GM23338 (cell line): ENCODE data around the gene RFPL4A. TPM values are rescaled to one million over a fixed set of nuclear protein-coding genes. Genes with fewer than 3 reads are reported as not detected.
"Not testable (repeated sequence)": the region's sequence is repeated elsewhere in the genome, so short reads cannot be mapped to it uniquely, and the experiment has no call there.

Experiments used
- ATAC-seq: fragments of 200-7000 bp; cut with Tn5 transposase; 3 replicates; pipeline ENCODE4 v1.9.1; 2020
- DNase-seq: peaks from one replicate; pipeline ENCODE4 v3.0.0-alpha.2; 2015; ENCODE audit warnings: low spot score
- H2AFZ ChIP-seq: fragments of 200-600 bp; sonication (generic); 2 replicates; pipeline ENCODE4 v1.8.0; 2016; ENCODE audit warnings: antibody characterized with exemption, mild to moderate bottlenecking, moderate library complexity
- H3F3A ChIP-seq: fragments of 200-600 bp; sonication (generic); replicated peaks from 2 replicates; pipeline ENCODE4 v1.8.0; 2017; ENCODE audit warnings: antibody characterized with exemption, mixed run types, low read depth
- H3K27ac ChIP-seq: fragments of 200-600 bp; sonication (generic); 2 replicates; pipeline ENCODE4 v1.6.1; 2016; ENCODE audit warnings: low read depth
- H3K27me3 ChIP-seq: fragments of 200-600 bp; sonication (generic); 2 replicates; pipeline ENCODE4 v1.8.0; 2016; ENCODE audit warnings: mild to moderate bottlenecking, mixed run types, moderate library complexity; ENCODE audit not compliant: insufficient read depth
- H3K36me3 ChIP-seq: fragments of 200-600 bp; sonication (generic); 2 replicates; pipeline ENCODE4 v1.8.0; 2016; ENCODE audit warnings: mild to moderate bottlenecking; ENCODE audit not compliant: insufficient read depth
- H3K4me1 ChIP-seq: fragments of 200-600 bp; sonication (generic); 2 replicates; pipeline ENCODE4 v1.8.0; 2016; ENCODE audit warnings: mild to moderate bottlenecking, moderate library complexity; ENCODE audit not compliant: insufficient read depth
- H3K4me2 ChIP-seq: fragments of 200-600 bp; sonication (generic); 2 replicates; pipeline ENCODE4 v1.7.1; 2017; ENCODE audit warnings: mixed run types
- H3K4me3 ChIP-seq: fragments of 200-600 bp; sonication (generic); 2 replicates; pipeline ENCODE4 v1.6.1; 2016; ENCODE audit warnings: mixed run types
- H3K79me2 ChIP-seq: fragments of 200-600 bp; sonication (generic); replicated peaks from 2 replicates; pipeline ENCODE4 v1.8.0; 2017; ENCODE audit warnings: mild to moderate bottlenecking; ENCODE audit not compliant: insufficient read depth
- H3K9me2 ChIP-seq: fragments of 200-600 bp; sonication (generic); 2 replicates; pipeline ENCODE4 v1.8.0; 2017; ENCODE audit not compliant: insufficient read depth
- H4K20me1 ChIP-seq: fragments of 200-600 bp; sonication (generic); replicated peaks from 2 replicates; pipeline ENCODE4 v1.8.0; 2017; ENCODE audit warnings: mild to moderate bottlenecking; ENCODE audit not compliant: insufficient read depth
- H3K27ac Mint-ChIP-seq: 2 replicates; pipeline ENCODE4 v1.8.0; 2020; ENCODE audit warnings: inconsistent platforms, mild to moderate bottlenecking, moderate library complexity, mixed read lengths
- H3K27me3 Mint-ChIP-seq: 3 replicates; pipeline ENCODE4 v1.8.0; 2022; ENCODE audit warnings: low read depth, mild to moderate bottlenecking, moderate library complexity, mixed read lengths, inconsistent platforms; ENCODE audit not compliant: insufficient read depth, poor library complexity
- H3K36me3 Mint-ChIP-seq: 3 replicates; pipeline ENCODE4 v1.8.0; 2021; ENCODE audit warnings: low read depth, mild to moderate bottlenecking, inconsistent platforms, moderate library complexity, mixed read lengths
- H3K4me1 Mint-ChIP-seq: 3 replicates; pipeline ENCODE4 v1.8.0; 2020; ENCODE audit warnings: mild to moderate bottlenecking, inconsistent platforms, mixed read lengths
- H3K4me3 Mint-ChIP-seq: 3 replicates; pipeline ENCODE4 v1.8.0; 2021; ENCODE audit warnings: moderate library complexity, mild to moderate bottlenecking, inconsistent platforms, mixed read lengths
- H3K9me3 Mint-ChIP-seq: 3 replicates; pipeline ENCODE4 v1.8.0; 2020; ENCODE audit warnings: moderate library complexity, mild to moderate bottlenecking, inconsistent platforms, mixed read lengths
- CTCF ChIP-seq, 2 experiments: fragments of 200-600 bp in 1 of 2; sonication (generic) in 1 of 2; conservative IDR thresholded peaks; 2 replicates each; pipeline versions ENCODE4 v1.5.1 to v1.6.1; 2016 to 2017; ENCODE audit warnings: antibody characterized with exemption in 2 of 2, low read depth in 2 of 2, mild to moderate bottlenecking in 2 of 2, moderate library complexity in 1 of 2
- JUNB ChIP-seq: IDR thresholded peaks from one replicate; pipeline ENCODE4 v1.6.1; 2016; ENCODE audit warnings: antibody characterized with exemption; ENCODE audit not compliant: unreplicated experiment
- STAT1 ChIP-seq: IDR thresholded peaks from one replicate; pipeline ENCODE4 v1.6.1; 2016; ENCODE audit warnings: antibody characterized with exemption; ENCODE audit not compliant: unreplicated experiment
- polyA plus RNA-seq: library from polyadenylated mRNA; unstranded; fragments of >200 nt; fragmentation: Nextera tagmentation; extraction: Ambion mirVana; gene quantifications from 2 replicates; pipeline ENCODE4 v1.2.1, GENCODE V29; 2016
- total RNA-seq: library from RNA; depleted of rRNA; stranded (reverse); fragments of >200 nt; shearing (Covaris generic); gene quantifications from 2 replicates; pipeline ENCODE4 v1.2.3, GENCODE V29; 2014
- TF ChIP-seq, protein P1 (sequence below): fragments of 250-450 bp; sonication (Bioruptor Pico); IDR thresholded peaks from 2 replicates; pipeline ENCODE4 v1.5.0; 2020; ENCODE audit warnings: mild to moderate bottlenecking, moderate library complexity

Gene RFPL4A
- total and polyA plus RNA-seq, 2 experiments from 2014 or later = not detected

DNA sequence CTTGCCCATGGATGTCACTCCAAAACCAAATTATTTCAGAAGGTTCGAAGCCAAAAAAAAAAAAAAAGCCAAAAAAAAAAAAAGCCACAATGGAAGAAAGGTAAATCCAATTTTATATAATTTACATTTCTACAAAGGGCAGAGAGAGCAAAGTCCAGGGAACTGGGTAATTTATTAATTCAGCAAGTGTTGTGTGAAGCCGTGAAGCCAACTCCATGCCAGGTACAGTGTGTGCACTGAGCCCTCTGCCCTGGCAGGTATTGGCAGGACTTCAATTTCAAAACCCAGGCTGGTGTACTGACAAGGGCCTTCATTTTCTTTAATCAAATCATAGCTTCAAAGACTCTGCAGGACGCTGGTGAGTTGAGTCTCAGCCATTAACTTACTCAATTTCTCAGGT is 5.5 kb upstream of the RFPL4A start (continued):
- TF ChIP-seq, protein P1, sequence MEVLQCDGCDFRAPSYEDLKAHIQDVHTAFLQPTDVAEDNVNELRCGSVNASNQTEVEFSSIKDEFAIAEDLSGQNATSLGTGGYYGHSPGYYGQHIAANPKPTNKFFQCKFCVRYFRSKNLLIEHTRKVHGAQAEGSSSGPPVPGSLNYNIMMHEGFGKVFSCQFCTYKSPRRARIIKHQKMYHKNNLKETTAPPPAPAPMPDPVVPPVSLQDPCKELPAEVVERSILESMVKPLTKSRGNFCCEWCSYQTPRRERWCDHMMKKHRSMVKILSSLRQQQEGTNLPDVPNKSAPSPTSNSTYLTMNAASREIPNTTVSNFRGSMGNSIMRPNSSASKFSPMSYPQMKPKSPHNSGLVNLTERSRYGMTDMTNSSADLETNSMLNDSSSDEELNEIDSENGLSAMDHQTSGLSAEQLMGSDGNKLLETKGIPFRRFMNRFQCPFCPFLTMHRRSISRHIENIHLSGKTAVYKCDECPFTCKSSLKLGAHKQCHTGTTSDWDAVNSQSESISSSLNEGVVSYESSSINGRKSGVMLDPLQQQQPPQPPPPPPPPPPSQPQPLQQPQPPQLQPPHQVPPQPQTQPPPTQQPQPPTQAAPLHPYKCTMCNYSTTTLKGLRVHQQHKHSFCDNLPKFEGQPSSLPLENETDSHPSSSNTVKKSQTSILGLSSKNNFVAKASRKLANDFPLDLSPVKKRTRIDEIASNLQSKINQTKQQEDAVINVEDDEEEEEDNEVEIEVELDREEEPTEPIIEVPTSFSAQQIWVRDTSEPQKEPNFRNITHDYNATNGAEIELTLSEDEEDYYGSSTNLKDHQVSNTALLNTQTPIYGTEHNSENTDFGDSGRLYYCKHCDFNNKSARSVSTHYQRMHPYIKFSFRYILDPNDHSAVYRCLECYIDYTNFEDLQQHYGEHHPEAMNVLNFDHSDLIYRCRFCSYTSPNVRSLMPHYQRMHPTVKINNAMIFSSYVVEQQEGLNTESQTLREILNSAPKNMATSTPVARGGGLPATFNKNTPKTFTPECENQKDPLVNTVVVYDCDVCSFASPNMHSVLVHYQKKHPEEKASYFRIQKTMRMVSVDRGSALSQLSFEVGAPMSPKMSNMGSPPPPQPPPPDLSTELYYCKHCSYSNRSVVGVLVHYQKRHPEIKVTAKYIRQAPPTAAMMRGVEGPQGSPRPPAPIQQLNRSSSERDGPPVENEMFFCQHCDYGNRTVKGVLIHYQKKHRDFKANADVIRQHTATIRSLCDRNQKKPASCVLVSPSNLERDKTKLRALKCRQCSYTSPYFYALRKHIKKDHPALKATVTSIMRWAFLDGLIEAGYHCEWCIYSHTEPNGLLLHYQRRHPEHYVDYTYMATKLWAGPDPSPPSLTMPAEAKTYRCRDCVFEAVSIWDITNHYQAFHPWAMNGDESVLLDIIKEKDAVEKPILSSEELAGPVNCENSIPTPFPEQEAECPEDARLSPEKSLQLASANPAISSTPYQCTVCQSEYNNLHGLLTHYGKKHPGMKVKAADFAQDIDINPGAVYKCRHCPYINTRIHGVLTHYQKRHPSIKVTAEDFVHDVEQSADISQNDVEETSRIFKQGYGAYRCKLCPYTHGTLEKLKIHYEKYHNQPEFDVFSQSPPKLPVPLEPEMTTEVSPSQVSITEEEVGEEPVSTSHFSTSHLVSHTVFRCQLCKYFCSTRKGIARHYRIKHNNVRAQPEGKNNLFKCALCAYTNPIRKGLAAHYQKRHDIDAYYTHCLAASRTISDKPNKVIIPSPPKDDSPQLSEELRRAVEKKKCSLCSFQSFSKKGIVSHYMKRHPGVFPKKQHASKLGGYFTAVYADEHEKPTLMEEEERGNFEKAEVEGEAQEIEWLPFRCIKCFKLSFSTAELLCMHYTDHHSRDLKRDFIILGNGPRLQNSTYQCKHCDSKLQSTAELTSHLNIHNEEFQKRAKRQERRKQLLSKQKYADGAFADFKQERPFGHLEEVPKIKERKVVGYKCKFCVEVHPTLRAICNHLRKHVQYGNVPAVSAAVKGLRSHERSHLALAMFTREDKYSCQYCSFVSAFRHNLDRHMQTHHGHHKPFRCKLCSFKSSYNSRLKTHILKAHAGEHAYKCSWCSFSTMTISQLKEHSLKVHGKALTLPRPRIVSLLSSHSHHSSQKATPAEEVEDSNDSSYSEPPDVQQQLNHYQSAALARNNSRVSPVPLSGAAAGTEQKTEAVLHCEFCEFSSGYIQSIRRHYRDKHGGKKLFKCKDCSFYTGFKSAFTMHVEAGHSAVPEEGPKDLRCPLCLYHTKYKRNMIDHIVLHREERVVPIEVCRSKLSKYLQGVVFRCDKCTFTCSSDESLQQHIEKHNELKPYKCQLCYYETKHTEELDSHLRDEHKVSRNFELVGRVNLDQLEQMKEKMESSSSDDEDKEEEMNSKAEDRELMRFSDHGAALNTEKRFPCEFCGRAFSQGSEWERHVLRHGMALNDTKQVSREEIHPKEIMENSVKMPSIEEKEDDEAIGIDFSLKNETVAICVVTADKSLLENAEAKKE (CRISPR knock-in tag) = no peak
- TF ChIP-seq JUNB (no peak), CTCF (conservative IDR thresholded peaks at IDR 0.05; ENCODE audit: low read depth in 2 of 2) (no peak), STAT1 (no peak)

- not testable (repeated sequence) for H3K4me1 ChIP-seq, H3K79me2 ChIP-seq, H3K27me3 Mint-ChIP-seq, H3K4me1 Mint-ChIP-seq, H3K4me3 ChIP-seq, H3K9me2 ChIP-seq, H3K36me3 ChIP-seq, H3K4me2 ChIP-seq, DNase-seq, ATAC-seq, H4K20me1 ChIP-seq, H3K27me3 ChIP-seq, H3K4me3 Mint-ChIP-seq, H2AFZ ChIP-seq, H3F3A ChIP-seq, H3K27ac Mint-ChIP-seq, H3K27ac ChIP-seq
- Mint-ChIP-seq H3K36me3 (peaks cover 36% of the 10 kb centered on the region), H3K9me3 (peaks cover 91% of the 10 kb centered on the region)
Measured at GRCh38 chr19:55756808-55757207, 2.1 kb upstream of the RFPL4A start.
